Stimulated activated CD4-positive, alpha-beta T cell treated with anti-CD3 and anti-CD28 coated beads, TNF-alpha, amount 100 ng/mL, for 4 hours (primary cell): ENCODE results near the gene DGKB.
"Not testable (repeated sequence)": the region's sequence is repeated elsewhere in the genome, so short reads cannot be mapped to it uniquely, and the experiment has no call there.

Source experiments
- DNase-seq, 3 experiments: peaks; one replicate each; pipeline ENCODE4 v3.0.0-alpha.2; 2020; ENCODE audit warnings: low read depth in 3 of 3

DGKB gene

GRCh38 chr7:14292737-14293136 lies 609.8 kb downstream of the DGKB start:
- no peak for DNase-seq

- DNase-seq = no peak
Observed at GRCh38 chr7:14289957-14290356, 612.6 kb downstream of the DGKB start.

GRCh38 chr7:14288701-14289100 lies 613.9 kb downstream of the DGKB start:
- DNase-seq = no peak

GRCh38 chr7:14287398-14287797 lies 615.2 kb downstream of the DGKB start:
- DNase-seq = no peak

GRCh38 chr7:14286036-14286435 lies 616.5 kb downstream of the DGKB start:
- no peak for DNase-seq

GRCh38 chr7:14279065-14279871 lies 623.3 kb downstream of the DGKB start:
- not testable (repeated sequence) for DNase-seq

GRCh38 chr7:14275356-14275755 lies 627.2 kb downstream of the DGKB start:
- no peak for DNase-seq

GRCh38 chr7:14271441-14271840 lies 631.1 kb downstream of the DGKB start:
- no peak for DNase-seq

- no peak for DNase-seq
Observed at GRCh38 chr7:14270099-14270498, 632.5 kb downstream of the DGKB start.

- no peak for DNase-seq
Observed at GRCh38 chr7:14260011-14260410, 642.5 kb downstream of the DGKB start.

GRCh38 chr7:14258861-14259260 lies 643.7 kb downstream of the DGKB start:
- no peak for DNase-seq

GRCh38 chr7:14258441-14258840 lies 644.1 kb downstream of the DGKB start:
- DNase-seq = no peak

GRCh38 chr7:14252458-14252857 lies 650.1 kb downstream of the DGKB start:
- DNase-seq = no peak

GRCh38 chr7:14242175-14242574 lies 660.4 kb downstream of the DGKB start:
- no peak for DNase-seq

- DNase-seq = no peak
Observed at GRCh38 chr7:14236834-14237233, 665.7 kb downstream of the DGKB start.

GRCh38 chr7:14235056-14235455 lies 667.5 kb downstream of the DGKB start:
- no peak for DNase-seq

GRCh38 chr7:14233868-14234369 lies 668.6 kb downstream of the DGKB start:
- DNase-seq = no peak

GRCh38 chr7:14233076-14233867 lies 669.3 kb downstream of the DGKB start:
- no peak for DNase-seq

- no peak for DNase-seq
Observed at GRCh38 chr7:14229047-14229446, 673.5 kb downstream of the DGKB start.

GRCh38 chr7:14228341-14228740 lies 674.2 kb downstream of the DGKB start:
- DNase-seq = no peak

- no peak for DNase-seq
Observed at GRCh38 chr7:14226126-14226525, 676.4 kb downstream of the DGKB start.

- DNase-seq = no peak
Observed at GRCh38 chr7:14219125-14219524, 683.4 kb downstream of the DGKB start.

GRCh38 chr7:14218338-14218737 lies 684.2 kb downstream of the DGKB start:
- DNase-seq = no peak
